Stimulated activated CD4-positive, alpha-beta T cell treated with anti-CD3 and anti-CD28 coated beads, Interleukin-4, amount 100 ng/mL, for 48 hours (primary cell): Measurements from ENCODE around the gene ZNF536.
"Not testable (repeated sequence)": the region's sequence is repeated elsewhere in the genome, so short reads cannot be mapped to it uniquely, and the experiment has no call there.

Experiments
- DNase-seq, 2 donors: peaks; one replicate each; pipeline ENCODE4 v3.0.0-alpha.2; 2020; ENCODE audit warnings: low read depth in 2 of 2

Gene ZNF536

DNA sequence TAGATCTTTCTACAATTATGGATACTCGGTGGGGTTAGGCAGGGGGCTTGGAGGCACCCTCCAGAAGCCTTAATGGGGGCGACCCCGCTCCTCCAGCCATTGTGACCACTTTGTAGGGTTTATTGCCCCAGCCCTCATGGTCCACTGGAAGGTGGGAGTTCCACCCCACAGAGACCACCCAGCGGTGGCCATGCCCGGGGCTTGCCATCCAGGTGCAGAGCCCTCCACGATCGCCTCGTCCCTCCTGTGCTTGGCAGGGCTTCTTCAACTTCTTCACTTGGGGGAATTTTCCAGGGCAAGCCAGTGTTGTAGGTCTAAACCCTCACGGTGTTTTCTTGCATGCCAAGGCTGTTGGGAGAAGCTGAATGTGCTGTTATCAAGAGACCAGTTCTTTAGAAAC lies 16.1 kb downstream of the ZNF536 start:
- DNase-seq, result no peak

DNA sequence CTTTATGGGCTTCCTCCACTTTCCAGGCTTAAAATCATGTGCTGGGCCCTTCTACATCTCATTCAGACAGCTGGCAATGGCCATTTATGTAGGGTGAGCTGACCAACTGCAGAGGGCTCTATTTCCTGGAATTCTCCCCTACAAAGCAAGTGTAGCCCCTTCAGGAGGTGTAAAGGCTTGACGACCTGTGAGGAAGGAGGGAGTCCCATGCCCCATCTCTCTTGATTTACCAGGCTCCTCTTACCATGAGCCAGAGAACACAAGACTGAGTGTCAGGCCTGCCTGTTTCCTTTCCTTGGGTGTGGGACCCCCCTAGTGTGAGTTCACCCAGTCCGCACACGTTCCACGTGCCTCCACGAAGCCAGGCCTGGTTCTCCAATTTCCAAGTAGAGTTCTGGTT lies 16.6 kb downstream of the ZNF536 start:
- DNase-seq, result no peak

DNA sequence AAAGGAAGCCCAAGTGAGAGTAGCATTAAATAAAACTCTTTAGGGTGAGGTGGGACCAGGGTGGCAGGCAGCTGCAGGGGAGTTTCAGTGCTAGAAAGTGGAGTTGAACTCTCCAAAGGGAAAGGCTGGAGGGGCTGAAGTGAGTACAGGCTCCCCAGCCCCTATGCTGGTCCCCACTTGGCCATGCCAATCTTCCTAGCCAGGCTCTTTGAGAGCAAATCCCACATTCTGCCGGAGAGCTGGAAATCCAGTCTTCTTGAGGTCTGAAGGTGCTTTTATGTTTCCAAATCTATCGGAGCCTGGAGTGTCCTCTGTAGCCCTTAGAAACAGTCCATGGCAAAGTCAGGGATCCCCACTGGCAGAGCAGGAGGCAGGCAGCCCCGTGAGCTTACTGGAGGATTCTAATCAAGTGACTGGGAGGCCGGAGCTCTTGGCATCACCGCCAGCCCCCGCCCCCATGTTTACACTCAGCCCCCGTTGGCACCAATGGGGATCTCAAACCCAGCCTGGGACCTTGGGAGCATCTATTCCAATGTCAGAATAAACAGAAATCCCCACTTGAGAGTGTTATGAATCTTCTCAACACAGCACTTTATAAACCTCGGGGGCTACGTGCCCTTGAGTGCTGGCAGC lies 18.3 kb downstream of the ZNF536 start:
- DNase-seq, result no peak

DNA sequence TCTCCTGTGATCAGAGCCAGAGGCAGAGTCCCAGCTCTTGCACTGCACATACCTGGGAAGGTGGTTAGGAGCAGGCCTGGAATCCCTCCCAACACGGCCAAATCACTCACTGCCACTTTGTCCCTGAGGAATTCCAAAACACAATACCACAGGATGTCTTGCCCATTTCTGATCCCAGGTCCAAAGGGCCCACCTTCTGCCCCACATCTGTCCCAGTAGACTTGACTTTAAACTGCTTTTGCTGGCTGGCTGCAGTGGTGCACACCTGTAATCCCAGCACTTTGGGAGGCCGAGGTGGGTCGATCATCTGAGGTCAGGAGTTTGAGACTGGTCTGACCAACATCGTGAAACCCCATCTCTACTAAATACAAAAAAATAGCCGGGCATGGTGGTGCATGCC lies 18.9 kb downstream of the ZNF536 start:
- DNase-seq, result no peak

DNA sequence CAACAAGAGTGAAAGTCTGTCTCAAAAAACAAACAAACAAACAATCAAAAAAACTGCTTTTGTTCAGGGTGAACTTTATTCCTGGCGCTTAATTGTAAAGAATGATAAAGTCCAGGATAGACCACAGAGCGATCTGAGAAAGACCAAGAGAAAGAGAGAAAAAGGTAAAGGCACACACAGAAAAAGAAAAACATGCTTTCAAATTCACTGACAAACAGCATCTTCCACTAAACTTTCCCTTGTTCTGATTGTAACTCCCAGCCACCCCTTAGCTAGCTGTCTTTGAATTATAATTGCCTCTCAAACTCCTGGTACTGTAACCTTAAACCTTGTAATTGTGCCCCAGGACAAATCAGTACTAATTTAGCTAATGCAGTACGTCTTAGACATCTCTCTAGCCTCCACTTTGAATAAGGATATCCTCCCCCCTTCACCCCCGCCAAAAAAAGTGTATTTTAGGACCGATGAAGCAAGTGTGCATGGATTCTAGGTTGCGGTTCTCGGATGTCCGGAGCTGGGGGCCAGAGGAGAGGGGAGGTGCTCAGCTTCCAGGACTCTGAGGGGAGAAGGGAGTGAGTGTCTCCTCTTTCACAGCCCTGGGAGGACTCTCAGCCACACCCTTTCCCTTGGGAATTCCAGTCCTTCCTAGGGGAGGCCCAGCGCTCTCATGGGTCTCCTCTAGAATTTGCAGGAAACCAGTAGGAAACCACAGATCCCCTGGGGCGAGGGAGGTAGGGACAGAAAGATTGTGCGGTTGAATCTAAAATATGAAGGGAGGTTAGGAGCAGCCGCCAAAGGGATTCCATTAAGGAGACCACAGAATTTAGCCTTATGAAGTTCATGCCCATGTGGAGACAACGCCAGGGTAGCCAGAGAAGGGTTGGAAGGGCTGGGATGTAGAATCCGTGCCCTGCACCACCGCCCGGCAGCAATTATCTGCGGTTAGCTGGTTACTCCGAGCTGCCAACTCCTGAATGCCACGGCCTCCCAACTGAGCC lies 19.7 kb downstream of the ZNF536 start:
- DNase-seq, result no peak

DNA sequence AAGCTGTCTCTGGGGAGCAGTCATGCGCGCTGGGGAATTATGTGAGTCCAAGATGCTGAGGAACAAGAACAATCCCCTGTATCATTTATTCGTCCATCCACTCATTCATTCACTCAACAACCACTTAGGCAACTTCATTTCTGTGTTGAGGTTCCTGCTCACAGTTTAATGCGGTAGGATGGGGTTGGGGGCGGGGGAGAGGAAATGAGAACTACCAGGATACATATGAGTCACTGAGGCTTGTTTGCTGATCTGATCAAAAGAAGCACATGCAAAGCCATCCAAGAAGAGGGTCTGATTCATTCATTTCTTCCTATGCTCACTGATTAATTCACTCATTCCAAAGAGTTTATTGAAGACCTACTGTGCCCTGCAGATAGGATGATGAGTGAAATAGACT lies 20.9 kb downstream of the ZNF536 start:
- DNase-seq, result no peak

DNA sequence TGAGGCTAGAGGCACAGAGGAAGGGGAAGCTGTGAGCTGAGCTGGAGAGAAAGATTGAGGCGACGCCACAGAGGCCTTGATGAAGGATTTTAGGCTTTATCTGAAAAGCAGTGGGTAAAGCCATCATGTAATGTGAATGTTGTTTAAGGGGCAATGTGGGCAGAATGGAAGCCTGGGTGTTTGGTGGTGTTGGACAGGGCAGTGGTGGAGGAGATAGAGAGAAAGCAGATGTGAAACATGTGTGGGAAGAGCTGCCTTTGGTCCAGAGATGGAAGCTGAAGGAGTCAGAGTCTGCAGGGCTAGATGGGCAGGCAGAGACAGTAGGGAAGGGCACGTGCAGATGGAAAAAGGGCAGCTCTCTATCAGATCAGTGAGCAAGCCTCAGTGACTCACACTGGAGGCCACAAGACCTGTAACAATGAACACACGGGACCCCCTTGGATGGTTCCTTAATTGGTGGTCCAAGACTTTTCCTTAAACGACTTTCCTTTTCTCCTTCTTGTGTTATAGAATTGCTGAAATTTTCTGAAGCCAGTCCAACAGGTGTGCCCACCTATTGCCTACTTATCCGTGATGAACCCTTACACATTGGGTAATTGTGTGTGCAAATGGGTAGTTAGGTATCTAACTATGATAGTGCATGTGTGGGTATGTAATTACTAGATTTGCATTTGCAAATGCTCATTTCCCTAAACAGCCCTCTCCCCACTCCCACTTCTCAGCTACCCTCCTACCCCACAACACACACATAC lies 21.7 kb downstream of the ZNF536 start:
- DNase-seq, result no peak

DNA sequence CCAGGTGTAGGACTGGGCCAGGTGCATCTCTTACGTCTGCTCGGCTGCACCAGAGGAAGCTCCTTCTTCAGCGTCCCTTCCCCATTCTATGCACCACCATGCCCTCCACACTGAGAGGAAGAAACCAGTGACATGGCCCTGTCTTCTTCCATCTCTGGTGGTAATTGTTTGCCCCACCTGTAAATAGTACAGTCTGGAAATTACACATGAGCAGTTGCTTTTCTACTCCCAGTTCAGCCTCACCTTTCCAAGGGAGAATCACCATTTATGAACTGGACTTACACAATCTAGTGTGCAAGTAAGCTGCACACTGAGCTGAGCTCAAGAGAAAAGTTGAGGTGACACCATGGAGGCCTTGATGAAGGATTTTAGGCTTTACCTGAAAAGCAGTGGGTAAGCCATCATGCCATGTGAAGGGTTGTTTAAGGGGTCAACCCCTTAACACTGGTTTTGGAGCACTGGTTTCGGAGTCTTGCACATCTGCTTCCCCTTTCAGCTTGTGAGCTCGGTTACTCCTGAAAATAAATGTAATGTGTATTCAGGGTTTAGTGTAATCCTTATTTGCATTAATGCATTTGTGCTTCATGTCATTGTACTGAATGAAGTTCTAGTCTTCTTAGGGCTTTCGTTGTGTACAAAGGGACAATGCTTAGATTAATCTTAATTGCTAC lies 22.4 kb downstream of the ZNF536 start:
- DNase-seq, result no peak

DNA sequence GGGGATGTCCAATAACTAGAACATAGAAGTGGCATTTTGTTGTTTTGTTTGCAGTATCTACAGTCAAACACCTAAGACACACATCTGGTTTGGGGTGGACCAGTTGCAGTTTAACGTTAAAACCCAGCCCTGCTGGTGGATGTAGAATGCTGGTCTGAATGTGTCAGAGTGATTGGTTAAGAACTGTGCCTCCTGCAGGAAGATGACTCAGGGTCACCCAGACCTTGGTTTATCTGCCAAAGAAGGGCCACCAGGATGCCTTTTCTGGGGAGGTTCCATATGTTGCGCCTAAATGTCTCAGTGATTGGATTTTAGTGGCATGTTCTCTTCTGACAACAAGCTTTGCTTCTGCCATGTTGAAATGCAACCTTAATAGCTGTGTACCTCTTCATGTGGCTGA lies 23.1 kb downstream of the ZNF536 start:
- DNase-seq, result no peak

DNA sequence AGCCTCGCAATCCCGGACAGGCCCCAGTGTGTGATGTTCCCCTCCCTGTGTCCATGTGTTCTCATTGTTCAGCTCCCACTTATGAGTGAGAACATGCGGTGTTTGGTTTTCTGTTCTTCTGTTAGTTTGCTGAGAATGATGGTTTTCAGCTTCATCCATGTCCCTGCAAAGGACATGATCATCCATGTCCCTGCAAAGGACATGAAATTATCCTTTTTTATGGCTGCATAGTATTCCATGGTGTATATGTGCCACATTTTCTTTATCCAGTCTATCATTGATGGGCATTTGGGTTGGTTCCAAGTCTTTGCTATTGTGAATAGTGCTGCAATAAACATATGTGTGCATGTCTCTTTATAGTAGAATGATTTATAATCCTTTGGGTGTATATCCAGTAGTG lies 26.4 kb downstream of the ZNF536 start:
- DNase-seq, result not testable (repeated sequence)

DNA sequence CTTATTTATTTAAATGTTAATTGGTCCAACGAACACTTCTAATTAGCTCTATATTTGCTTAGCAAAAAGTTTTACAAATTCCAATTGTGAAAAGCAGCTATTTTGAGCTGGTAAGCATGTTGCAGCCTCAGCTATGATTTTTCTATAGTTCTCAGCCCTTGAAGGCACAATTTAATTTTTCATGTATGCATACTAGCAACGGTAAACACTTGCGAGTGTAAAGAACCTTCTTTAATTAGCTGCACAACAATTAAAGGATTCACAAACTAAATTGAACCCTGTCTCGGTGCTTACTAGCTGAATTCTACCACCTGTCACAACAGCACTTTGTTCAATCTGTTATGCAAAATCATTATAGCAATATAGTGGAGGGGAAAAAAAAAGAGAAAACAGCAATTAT lies 29.8 kb downstream of the ZNF536 start:
- no peak for DNase-seq

DNA sequence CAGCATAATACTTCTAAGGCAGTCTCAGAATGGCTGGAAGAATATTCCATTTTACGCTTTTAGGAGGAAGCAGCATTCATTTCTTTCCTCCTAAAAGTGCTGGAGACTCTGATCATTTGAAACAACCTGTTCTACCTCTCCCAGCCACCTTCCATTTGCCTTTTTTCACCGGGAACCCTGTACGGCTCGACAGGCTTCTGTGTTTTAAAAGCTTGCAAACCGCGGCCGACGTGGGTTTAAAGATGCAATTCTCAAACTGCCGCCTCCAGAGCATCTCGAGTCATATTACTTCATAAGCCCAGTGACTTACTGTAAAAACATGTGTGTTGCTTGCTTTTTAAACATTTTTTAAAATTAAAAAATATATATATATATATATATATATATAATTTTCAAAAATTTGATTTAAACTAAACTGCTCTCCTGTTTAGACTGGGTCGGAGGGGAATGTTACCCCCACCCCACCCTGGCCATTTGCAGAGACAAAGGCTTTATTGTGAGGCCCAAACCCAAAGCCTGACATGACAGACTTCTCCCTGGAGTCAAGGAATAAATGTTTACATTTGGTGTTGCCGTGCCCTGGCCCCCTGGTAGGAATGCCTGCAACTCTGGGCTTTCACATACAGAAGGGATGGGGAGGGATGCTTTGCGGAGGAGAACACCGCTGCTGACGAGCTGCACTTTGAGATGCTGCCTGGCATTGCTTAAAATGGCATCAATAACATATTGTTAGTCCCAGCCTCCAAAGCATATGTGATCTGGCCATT lies 30.4 kb downstream of the ZNF536 start:
- no peak for DNase-seq

DNA sequence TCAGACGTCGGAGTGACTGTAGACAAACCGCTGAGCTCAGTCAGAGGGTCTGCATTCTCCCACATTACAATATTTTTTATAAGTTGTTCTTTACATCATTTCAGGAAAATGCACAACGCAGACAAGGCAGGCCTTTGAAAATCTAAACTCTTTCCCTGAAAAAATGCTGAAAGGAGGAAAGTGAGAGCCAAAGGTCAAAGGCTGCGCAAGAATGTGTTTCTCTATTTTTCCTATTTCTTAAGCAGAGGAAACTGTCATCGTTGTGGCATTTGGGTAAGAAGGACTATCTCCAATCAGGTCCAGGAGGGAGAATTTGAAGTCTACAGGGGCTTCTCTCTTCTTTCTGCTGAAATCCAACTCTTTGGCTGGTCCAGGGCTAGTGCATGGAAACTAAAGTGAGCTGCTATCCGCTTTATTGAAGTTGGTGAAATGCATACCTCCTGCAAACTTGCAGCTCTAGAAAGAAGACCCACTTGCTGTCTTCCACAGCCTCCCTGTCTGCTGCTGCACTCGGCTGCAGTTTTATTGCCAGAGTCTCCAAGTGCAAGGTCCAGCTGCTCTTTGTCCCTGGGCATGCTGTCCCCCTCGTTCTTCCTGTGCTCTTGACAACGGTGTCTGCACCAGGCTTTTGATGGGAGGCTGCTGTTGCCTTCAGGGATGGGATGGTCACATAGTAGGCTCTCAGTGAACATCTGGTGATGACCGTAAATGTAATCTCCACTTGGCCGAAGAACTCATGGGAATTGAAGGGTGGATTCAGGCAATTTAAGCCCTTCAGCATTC lies 31.2 kb downstream of the ZNF536 start:
- DNase-seq, result no peak

DNA sequence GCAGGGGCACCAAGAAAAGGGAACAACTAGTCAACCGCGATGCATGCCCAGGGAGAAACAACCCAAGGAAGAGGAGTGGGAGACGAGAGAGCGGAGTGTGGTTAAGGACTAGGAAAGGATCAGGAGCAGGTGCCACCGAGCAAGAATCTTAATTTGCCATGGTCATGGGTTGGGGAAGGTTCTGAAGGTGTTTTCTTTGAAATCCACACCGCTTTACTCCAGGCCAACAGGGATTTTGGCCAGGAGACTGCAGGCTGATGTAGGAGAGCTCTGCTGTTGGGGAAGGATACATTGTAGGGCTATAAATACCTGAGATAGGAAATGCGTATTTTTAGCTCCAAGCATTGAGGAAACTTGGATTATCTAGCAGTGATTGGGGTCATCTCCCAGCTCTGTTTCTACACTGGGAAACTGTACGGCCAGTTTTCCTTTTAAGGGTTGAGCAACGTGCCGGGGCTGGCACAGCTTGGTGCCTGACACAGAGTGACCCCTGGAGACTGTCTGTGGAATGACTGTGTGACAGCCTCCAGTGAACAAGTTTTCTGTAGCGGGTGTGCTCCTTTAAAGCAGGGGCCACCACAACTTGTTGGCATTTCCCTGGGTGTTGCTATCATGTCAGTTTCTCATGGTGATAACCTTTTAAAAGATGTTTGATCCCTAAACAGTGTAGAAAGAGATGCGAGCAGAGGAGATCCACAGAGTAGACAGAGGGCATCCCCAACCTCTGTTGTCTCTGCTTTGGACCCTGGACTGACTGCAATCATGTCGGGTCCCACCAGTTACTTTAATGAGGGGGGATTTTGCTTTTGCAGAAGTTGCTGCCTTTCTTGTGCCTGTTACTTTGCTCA lies 34.3 kb downstream of the ZNF536 start:
- no peak for DNase-seq

DNA sequence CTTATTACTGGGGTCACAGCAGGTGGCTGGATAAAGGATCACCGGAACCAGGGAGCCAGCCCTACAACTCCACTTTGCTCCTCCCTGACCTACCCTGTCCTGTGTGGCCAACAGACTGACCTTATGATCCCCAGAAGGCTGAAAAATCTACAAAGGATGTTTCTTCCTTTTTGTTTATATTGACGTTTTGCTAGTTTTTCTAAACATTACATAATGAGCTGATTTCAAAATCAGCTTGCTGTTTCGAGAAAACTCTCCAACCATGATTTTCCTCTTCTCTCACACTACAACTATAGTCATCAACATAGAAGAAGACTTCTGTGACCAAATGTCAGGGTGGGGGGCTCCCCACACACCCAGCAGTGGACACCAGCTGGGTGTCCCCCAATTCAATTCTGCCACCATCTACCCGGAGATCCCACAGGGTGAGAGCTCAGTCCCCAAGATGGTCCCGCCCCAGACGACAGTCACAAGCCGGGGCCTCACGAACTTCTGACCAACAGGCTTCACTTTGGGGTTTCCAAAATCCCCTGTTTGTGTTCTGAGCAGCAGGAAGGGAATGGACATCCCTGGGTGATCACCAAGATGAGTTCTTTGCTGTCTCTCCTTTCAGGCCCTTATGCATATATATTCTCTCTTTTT lies 35.0 kb downstream of the ZNF536 start:
- DNase-seq, result no peak

DNA sequence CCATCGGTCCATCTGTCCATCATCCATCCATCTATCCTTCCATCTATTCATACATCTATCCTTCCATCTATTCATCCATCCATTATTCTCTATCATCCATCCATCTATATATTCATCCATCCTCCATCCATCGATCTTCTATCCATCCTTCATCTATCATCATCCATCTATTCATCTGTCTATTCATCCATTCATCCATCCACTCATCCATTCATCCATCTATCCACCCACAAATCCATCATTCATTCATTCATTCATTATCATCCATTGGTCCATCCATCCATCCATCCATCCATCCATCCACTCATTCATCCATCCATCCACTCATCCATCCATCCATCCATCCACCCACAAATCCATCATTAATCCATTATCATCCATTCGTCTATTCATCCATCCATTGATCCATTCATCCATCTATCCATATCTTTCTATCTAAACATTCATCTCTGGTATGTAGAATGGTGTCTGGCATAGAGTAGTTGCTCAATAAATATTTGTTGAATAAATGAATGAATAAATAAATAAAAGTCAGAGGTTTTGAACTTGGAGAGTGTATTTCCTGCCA lies 36.6 kb downstream of the ZNF536 start:
- DNase-seq, result no peak

DNA sequence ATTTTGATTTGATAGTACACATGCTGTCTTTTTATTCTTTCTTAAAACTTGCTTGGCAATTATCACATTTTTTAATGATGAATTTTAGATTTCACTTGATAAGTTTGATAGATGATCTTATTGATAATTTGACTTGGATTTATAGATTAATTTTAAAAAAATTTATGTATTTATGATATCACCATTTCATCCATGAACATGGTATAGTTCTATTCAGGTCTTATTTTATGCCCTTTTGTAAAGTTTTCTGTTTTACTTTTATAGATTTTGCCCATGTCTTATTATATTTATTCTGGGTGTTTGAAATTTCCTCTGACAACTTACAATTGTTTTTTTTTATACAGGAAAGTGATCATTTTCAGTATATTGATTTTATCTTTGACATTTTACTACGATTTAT lies 39.5 kb downstream of the ZNF536 start:
- no peak for DNase-seq

DNA sequence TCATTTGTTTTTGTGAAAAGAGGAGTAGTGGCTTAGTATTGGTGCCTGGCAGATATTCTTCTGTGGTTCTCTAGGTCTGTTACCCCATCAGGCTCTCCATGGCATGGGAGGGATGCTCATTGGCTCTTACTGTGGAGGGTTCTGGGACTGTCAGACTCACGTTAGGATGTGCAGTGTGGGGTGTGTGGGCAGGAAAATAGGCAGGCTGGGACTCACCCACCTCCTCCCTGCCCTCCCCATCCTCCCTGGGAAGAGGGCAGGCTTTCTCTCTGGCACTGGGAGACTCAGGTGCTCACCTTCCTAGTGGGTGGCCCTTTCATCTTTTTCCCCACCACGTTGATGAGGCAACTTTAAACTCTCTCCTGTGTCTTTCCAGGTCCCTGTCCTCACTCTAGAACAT lies 44.2 kb downstream of the ZNF536 start:
- DNase-seq, result no peak

DNA sequence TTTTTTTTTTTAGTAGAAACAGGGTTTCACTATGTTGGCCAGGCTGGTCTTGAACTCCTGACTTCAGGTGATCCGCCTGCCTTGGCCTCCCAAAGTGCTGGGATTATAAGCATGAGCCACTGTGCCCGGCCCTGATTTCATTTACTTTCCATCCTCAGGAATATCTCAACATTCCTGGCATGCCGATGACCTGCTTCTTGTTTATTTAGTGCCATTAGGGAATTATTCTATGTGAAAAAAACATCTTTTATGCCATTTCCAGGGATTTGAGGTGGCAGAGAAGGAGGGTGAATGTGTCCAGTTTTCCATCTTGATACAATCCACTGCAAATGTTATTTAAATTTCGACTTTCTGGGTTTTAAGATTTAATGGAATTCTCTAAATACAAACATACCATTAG lies 45.0 kb downstream of the ZNF536 start:
- DNase-seq, result not testable (repeated sequence)
